HL-60/S4 treated with phorbol 12-myristate 13-acetate at 8.2 ng/mL for 4 days and 3 days (cell line): ENCODE results near the gene MACROD2.

Source experiments
- in situ Hi-C: fragments of 300-500 bp; cut with MboI; formaldehyde crosslinking; loops from 2 replicates; pipeline ENCODE4 v1.15.0; 2022; ENCODE audit warnings: low sequenced_read_pairs

MACROD2 gene

DNA sequence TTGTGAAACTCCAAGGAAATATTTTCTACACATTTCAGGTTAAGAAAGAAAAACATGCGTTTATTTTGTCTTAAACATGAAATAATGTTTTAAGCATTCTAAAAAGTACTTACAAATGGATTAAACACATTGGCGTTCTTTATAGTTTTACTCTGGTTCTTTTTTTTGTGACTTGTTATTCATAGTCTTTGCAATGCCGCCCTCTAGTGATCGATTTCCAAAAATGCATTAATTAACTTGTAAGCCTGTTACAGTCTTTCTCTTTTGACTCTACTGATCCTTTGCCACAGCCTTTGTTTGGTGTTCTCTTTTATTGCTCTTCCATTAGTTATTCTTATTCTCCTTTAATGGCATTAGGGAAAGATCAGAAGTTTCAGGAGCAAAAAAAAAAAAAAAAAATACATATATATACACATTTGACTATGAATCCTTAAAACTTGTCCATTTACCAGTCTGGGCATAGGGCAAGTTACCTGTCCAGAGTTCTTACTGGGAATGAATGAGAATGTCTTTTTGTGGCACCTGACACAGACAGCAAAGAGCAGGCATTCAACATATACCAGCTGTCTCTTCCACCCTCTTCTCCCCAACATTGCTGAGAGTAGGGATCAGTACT is 59.9 kb downstream of the MACROD2 start:
- in situ Hi-C loops = loop anchor here (25.0 kb wide), 1 partner anchor 218 kb away; no protein-coding TSS in a partner anchor

GRCh38 chr20:14062171-14062570 is 66.9 kb downstream of the MACROD2 start:
- in situ Hi-C loops = loop anchor here (25.0 kb wide), 1 partner anchor 225 kb away; no protein-coding TSS in a partner anchor

- in situ Hi-C loops = loop anchor here (25.0 kb wide), 1 partner anchor 225 kb away; no protein-coding TSS in a partner anchor
Measured at GRCh38 chr20:14062786-14063185, 67.5 kb downstream of the MACROD2 start.

- in situ Hi-C loops = loop anchor here (25.0 kb wide), 1 partner anchor 227 kb away; no protein-coding TSS in a partner anchor
Measured at GRCh38 chr20:14064333-14064732, 69.0 kb downstream of the MACROD2 start.

- in situ Hi-C loops = loop anchor here (25.0 kb wide), 1 partner anchor 228 kb away; no protein-coding TSS in a partner anchor
Measured at GRCh38 chr20:14064921-14065320, 69.6 kb downstream of the MACROD2 start.

DNA sequence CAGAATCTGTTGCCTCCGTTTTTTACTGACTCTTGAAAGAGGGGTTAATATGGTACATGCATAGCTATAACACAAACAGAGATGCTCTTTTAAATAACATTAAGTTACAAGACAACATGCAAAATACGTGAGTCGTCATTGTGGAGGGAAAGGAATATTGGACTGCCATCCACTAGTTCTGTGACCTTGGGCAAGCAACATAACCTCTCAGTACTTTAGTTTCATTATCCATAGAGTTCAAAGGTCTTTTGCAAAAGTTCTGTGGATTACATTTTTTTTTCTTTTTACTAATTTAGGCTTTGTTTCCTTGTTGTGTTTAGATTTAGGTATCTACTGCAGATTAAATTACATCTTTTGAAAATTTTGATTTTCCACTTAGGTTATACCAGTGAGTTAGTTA is 70.5 kb downstream of the MACROD2 start:
- in situ Hi-C loops = loop anchor here (25.0 kb wide), 1 partner anchor 228 kb away; no protein-coding TSS in a partner anchor

GRCh38 chr20:14067603-14068002 is 72.3 kb downstream of the MACROD2 start:
- in situ Hi-C loops = loop anchor here (25.0 kb wide), 1 partner anchor 230 kb away; no protein-coding TSS in a partner anchor

- in situ Hi-C loops = loop anchor here (25.0 kb wide), 1 partner anchor 232 kb away; no protein-coding TSS in a partner anchor
Measured at GRCh38 chr20:14069796-14070195, 74.5 kb downstream of the MACROD2 start.

DNA sequence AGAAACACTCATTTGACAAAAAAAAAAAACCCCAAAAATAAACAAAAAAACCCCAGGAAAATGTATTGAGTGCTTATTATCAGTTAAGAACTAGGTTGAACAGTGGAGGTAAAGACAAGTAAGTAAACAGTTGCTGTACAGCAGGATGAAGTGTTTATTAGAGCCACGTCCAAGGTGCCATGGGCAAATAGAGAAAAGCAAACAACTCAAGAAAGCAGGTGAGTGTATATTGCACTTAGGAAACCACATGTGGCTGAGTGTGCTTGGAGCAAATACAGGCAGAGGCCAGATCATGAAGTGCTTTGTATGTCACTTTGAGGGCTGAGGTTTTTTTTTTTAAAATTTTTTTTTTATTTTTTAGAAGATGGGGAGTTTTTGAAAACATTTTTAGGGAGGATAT is 98.3 kb downstream of the MACROD2 start:
- in situ Hi-C loops = no loop called here

DNA sequence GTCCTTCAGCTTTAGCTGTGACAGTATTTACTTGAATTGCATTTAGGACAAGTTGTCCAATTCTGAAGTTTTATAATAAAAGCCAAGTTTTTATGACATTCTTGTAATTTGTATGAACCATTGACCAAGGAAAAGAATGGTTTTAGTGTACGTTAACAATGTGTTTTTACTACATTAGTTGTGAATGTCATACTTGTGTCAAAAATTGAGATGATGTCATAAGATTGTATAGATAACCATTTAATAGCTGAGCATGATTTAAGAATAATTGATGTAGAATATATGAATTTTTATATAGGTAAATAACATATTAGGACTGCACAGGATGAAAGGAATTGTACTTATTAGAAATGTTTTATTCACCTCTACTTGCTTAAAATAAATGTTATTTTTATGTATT is 102.9 kb downstream of the MACROD2 start:
- in situ Hi-C loops = no loop called here

DNA sequence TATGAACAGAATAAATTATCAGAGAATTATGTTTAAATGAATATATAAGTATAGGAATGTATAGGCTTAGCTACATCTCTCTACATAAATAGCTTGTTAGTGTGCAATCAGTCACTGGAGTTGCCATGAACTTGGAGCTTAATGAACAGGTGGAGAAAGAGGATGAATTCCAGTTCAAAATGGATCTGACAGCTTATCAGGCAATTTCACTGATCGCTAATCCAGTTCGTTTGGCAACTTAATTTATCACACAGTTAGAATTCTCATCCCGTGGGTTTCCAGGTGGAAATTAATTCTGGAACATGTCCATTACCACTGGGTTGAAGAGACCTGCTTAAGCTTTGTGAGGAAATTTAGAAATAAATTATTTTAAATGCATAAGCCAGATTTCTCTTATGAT is 118.1 kb downstream of the MACROD2 start:
- in situ Hi-C loops = no loop called here

- in situ Hi-C loops = no loop called here
Measured at GRCh38 chr20:14114065-14114704, 118.9 kb downstream of the MACROD2 start.

- in situ Hi-C loops = no loop called here
Measured at GRCh38 chr20:14116037-14116436, 120.7 kb downstream of the MACROD2 start.

DNA sequence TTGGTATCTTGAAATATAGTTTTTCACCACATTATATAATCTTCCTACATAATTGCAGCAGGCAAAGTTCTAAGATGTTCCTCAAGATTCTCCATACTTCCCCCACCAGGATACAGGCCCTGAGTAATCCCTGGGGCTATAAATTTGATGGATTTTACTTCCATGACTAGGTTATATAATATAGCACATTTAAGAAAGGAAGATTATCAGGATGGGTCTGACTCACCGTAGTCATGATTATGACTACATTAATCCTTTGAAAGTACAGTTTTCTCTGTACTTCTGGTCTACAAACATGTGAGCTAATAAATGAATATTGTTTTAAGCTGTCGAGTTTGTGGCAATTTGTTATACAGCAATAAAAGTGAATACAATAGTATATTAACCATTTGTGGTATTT is 122.5 kb downstream of the MACROD2 start:
- in situ Hi-C loops = no loop called here

DNA sequence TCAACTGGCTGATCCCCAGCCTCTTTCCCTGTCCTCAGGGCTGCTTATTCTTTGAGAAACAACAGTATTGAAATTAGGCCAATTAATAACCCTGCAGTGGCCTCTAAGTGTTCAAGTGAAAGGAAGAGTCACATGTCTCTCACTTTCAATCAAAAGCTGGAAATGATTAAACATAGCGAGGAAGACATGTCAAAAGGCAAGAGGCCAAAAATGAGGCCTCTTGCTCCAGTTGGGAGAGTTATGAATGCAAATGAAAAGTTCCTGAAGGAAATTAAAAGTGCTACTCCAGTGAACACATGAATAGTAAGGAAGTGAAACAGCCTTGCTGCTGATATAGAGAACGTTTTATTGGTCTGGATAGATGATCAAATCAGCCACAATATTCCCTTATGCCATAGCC is 131.5 kb downstream of the MACROD2 start:
- in situ Hi-C loops = no loop called here

DNA sequence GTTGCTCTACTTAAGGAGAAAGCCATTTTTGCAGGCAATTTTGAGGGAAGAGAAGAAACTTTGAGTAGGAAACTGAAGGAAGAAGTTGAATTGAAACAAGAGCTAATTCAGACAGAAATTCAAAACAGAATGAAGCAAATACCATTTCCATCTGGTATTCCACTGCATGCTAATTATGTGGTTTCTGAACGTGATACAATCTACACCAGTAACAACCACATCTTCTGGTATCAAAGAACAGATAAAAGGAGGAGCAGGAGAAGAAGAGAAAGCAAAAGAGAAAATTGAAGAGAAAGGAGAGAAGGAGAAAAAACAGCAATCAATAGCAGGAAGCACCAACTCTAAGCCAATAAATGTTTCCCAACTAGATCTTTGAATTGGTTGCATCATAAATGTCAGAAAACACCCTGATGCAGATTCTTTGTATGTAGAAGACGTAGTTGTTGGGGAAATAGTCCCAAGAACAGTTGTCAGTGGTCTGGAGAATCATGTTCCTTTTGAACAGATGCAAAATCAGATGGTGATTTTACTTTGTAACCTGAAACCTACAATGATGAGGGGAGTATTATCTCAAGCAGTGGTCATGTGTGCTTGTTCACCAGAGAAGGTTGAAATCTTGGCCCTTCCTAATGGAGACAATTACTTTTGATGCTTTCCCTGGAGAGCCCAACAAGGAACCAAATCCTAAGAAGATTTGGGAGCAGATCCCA is 132.4 kb downstream of the MACROD2 start:
- in situ Hi-C loops = no loop called here

DNA sequence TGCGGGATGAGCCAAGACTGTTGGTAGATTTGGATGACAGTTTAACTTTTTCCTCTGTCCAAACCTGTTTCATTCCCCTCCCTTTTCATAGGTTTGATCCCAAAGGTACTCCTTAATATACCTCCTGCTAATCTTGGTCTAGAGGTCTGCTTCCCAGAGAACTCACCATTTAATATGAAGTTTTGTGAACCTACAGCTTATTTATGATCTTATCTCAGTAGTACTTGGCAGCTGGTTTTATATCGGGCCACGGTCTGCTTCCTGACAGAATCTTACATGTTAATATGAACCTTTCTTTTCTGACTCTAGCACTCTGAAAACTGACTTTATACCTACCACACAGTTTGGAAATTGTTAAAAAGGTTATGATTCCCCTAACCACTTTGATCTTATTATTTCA is 138.7 kb downstream of the MACROD2 start:
- in situ Hi-C loops = no loop called here

GRCh38 chr20:14142171-14142570 is 146.9 kb downstream of the MACROD2 start:
- in situ Hi-C loops = no loop called here

DNA sequence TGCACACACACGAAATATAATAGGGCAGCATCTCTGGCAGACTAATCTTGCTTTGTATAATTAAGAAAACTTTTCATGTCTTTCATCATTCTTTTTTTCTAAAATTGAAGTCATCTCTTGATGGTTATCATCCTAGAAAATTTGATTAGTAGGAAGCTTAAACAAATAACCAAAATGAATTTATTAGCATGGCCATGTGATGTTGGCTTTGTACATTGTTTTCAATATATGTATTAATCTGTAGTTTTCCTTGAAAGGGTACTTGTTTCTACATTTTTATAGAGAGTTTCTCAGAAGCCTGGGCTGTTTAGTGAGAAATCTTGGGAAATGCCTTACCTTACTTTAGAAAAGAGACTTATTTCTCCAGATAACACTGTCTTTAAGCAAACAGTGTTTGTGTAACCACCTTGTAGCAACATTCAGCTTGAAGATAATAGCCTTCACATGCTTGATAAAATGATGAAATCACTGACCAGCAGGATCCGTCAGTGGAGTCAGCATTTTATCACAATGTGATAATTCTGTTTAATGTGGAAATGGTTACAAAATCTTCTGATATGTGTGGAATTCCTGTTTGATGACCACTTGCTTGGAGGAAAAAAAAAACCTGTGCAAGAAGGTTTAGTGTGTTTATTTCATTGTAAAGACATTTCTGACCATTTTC is 147.8 kb downstream of the MACROD2 start:
- in situ Hi-C loops = no loop called here

DNA sequence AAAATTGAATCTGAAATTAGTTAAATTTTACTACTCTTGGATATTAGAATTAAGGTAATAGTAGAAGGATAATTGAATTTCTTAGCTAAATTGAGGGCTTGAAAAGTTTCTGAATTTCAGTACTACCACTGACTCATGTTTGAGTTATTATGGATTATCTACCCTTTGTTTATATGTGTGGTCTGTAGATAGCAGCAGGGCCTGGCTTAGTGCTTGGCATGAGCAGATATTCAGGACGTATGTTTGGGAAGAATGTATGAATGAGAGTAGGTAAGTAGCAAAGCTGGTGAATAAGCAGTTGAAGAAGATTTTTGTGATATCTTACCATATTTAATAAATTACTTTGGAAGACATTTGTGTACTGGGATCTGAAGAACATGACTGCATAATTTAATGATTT is 152.7 kb downstream of the MACROD2 start:
- in situ Hi-C loops = no loop called here

DNA sequence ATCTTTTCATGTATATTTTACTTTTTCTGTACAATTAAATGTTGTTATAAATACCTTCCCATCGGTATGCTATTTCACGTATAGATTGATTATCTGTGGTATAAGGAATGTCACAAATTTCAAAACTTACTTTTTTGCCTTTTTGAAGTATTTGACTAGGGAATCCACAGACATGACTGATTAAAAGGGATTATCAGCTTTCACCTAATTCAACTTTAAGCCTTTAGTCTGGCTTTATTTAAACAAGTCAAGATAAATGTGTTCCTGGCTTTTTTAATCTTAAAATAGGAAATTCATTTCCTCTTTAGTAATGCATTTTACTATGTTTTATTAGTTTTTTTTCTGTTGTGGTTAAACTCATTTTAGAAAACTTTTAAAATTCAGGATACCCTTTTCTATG is 160.0 kb downstream of the MACROD2 start:
- in situ Hi-C loops = no loop called here
